H1 (cell line): Measurements from ENCODE around the gene SVIL. TPM values are rescaled to one million over a fixed set of nuclear protein-coding genes. Genes with fewer than 3 reads are reported as not detected.

ENCODE experiments used
- CTCF ChIA-PET: fragments of 300-600 bp; sonication (Branson Sonifier 250); formaldehyde crosslinking; loops from one replicate; lab custom pipeline; 2021; ENCODE audit not compliant: partially characterized antibody; lab: Charles Lee
- POLR2A ChIA-PET: fragments of 300-600 bp; sonication (Branson Sonifier 250); formaldehyde crosslinking; loops from one replicate; lab custom pipeline; 2021; ENCODE audit warnings: inconsistent platforms; ENCODE audit not compliant: partially characterized antibody; lab: Charles Lee
- DNase-seq, 2 experiments: peaks; one replicate each; pipeline versions ENCODE4 v3.0.0 to v3.0.0-alpha.2; 2010 to 2022; ENCODE audit warnings: low spot score in 2 of 2, low read depth in 1 of 2, mixed read lengths in 1 of 2
- FAIRE-seq: peaks from 2 replicates; lab custom pipeline; 2011; peaks lifted over from hg19 to GRCh38; lab: Jason Lieb, UNC
- H2AFZ ChIP-seq: 2 replicates; pipeline ENCODE4 v1.8.1; 2012; ENCODE audit warnings: low read length, inconsistent platforms
- H2AK5ac ChIP-seq: 2 replicates; pipeline ENCODE4 v1.6.1; 2013; ENCODE audit warnings: low read depth, low read length
- H2BK120ac ChIP-seq: replicated peaks from 2 replicates; pipeline ENCODE3; 2013; ENCODE audit warnings: low read depth, low read length, inconsistent platforms
- H2BK12ac ChIP-seq: 2 replicates; pipeline ENCODE4 v1.6.1; 2013; ENCODE audit warnings: low read depth, low read length
- H2BK15ac ChIP-seq: 2 replicates; pipeline ENCODE4 v1.6.1; 2013; ENCODE audit warnings: low read length
- H2BK20ac ChIP-seq: 2 replicates; pipeline ENCODE4 v1.6.1; 2013; ENCODE audit warnings: low read length
- H2BK5ac ChIP-seq: 2 replicates; pipeline ENCODE4 v1.6.1; 2013; ENCODE audit warnings: low read depth, low read length
- H3K14ac ChIP-seq: 2 replicates; pipeline ENCODE4 v1.6.1; 2013; ENCODE audit warnings: inconsistent platforms; ENCODE audit not compliant: insufficient read length
- H3K18ac ChIP-seq: 2 replicates; pipeline ENCODE4 v1.6.1; 2013; ENCODE audit warnings: low read length; ENCODE audit errors: extremely low read depth
- H3K23ac ChIP-seq: 2 replicates; pipeline ENCODE4 v1.6.1; 2013; ENCODE audit warnings: inconsistent platforms; ENCODE audit not compliant: insufficient read length
- H3K23me2 ChIP-seq: 2 replicates; pipeline ENCODE4 v1.6.1; 2013; ENCODE audit warnings: low read depth, low read length
- H3K27ac ChIP-seq: 2 replicates; pipeline ENCODE4 v1.6.1; 2011; ENCODE audit warnings: low read depth, low read length, inconsistent platforms
- H3K27me3 ChIP-seq, 4 experiments: replicated peaks in 1 of 4; 1 replicate in 1 of 4; 2 replicates in 3 of 4; pipeline versions ENCODE4 v1.6.1 to v1.8.1; 2011 to 2013; ENCODE audit warnings: low read length in 3 of 4, mild to moderate bottlenecking in 3 of 4, inconsistent platforms in 2 of 4, mixed read lengths in 2 of 4, moderate library complexity in 1 of 4; ENCODE audit not compliant: control insufficient read depth in 3 of 4, insufficient read depth in 3 of 4; ENCODE audit errors: extremely low read depth in 1 of 4
- H3K36me3 ChIP-seq, 4 experiments: 2 replicates each; pipeline versions ENCODE4 v1.6.1 to v1.8.1; 2011 to 2013; ENCODE audit warnings: mild to moderate bottlenecking in 4 of 4, low read length in 3 of 4, moderate library complexity in 2 of 4, control low read depth in 1 of 4, inconsistent platforms in 1 of 4; ENCODE audit not compliant: insufficient read depth in 4 of 4, control insufficient read depth in 2 of 4
- H3K4ac ChIP-seq: replicated peaks from 2 replicates; pipeline ENCODE3; 2013; ENCODE audit warnings: low read length, low read depth, mixed read lengths, inconsistent platforms; ENCODE audit not compliant: insufficient read length
- H3K4me1 ChIP-seq, 4 experiments: replicated peaks in 1 of 4; 1 replicate in 1 of 4; 2 replicates in 3 of 4; pipeline versions ENCODE4 v1.6.1 to v1.8.1; 2011 to 2013; ENCODE audit warnings: low read length in 3 of 4, inconsistent platforms in 2 of 4, mixed read lengths in 1 of 4; ENCODE audit not compliant: insufficient read depth in 4 of 4, control insufficient read depth in 3 of 4
- H3K4me2 ChIP-seq, 2 experiments: 2 replicates each; pipeline versions ENCODE4 v1.6.1 to v1.8.1; 2011 to 2013; ENCODE audit warnings: low read depth in 2 of 2, low read length in 2 of 2, control low read depth in 1 of 2, inconsistent platforms in 1 of 2, mild to moderate bottlenecking in 1 of 2; ENCODE audit not compliant: insufficient read depth in 1 of 2
- H3K4me3 ChIP-seq, 4 experiments: fragments of 200-600, 300-600 bp in 1 of 4; sonication (generic), shearing (Covaris generic), sonication (Bioruptor Twin) in 1 of 4; 2 replicates each; pipeline versions ENCODE4 v1.5.1 to v1.8.1; 2011 to 2016; ENCODE audit warnings: low read length in 4 of 4, low read depth in 3 of 4, control low read depth in 2 of 4, inconsistent platforms in 2 of 4, mild to moderate bottlenecking in 2 of 4, mixed read lengths in 1 of 4, moderate library complexity in 1 of 4; ENCODE audit not compliant: insufficient read depth in 2 of 4; ENCODE audit errors: extremely low read depth in 1 of 4
- H3K56ac ChIP-seq: replicated peaks from 2 replicates; pipeline ENCODE3; 2013; ENCODE audit warnings: low read depth, mild to moderate bottlenecking, mixed read lengths, low read length, inconsistent platforms; ENCODE audit not compliant: insufficient read length
- H3K79me1 ChIP-seq: 2 replicates; pipeline ENCODE4 v1.6.1; 2013; ENCODE audit warnings: low read depth, low read length, control low read depth
- H3K79me2 ChIP-seq, 2 experiments: 2 replicates each; pipeline versions ENCODE4 v1.6.1 to v1.8.1; 2012 to 2013; ENCODE audit warnings: low read length in 2 of 2, mild to moderate bottlenecking in 2 of 2, inconsistent platforms in 1 of 2; ENCODE audit not compliant: insufficient read depth in 2 of 2, control insufficient read depth in 1 of 2
- H3K9ac ChIP-seq, 4 experiments: replicated peaks in 1 of 4; 1 replicate in 1 of 4; 2 replicates in 3 of 4; pipeline versions ENCODE4 v1.6.1 to v1.8.1; 2011 to 2013; ENCODE audit warnings: low read depth in 3 of 4, low read length in 3 of 4, control low read depth in 2 of 4, mild to moderate bottlenecking in 2 of 4, moderate library complexity in 2 of 4, inconsistent platforms in 1 of 4; ENCODE audit errors: extremely low read depth in 1 of 4
- H3K9me3 ChIP-seq, 2 experiments: 2 replicates each; pipeline versions ENCODE4 v1.6.1 to v1.8.1; 2012 to 2013; ENCODE audit warnings: mild to moderate bottlenecking in 2 of 2, moderate library complexity in 2 of 2, control low read depth in 1 of 2, inconsistent platforms in 1 of 2, low read depth in 1 of 2, low read length in 1 of 2, mixed read lengths in 1 of 2; ENCODE audit not compliant: insufficient read depth in 2 of 2
- H4K20me1 ChIP-seq, 2 experiments: replicated peaks in 1 of 2; 2 replicates each; pipeline versions ENCODE3 to v1.8.1; 2011 to 2013; ENCODE audit warnings: inconsistent platforms in 2 of 2, low read length in 2 of 2, mild to moderate bottlenecking in 1 of 2; ENCODE audit not compliant: insufficient read depth in 2 of 2, control insufficient read depth in 1 of 2
- H4K5ac ChIP-seq: 2 replicates; pipeline ENCODE4 v1.6.1; 2013; ENCODE audit warnings: low read length, low read depth, mixed read lengths, inconsistent platforms; ENCODE audit not compliant: insufficient read length
- H4K8ac ChIP-seq: 2 replicates; pipeline ENCODE4 v1.8.0; 2013; ENCODE audit warnings: mild to moderate bottlenecking, moderate library complexity, low read length, inconsistent platforms; ENCODE audit not compliant: insufficient read depth; ENCODE audit errors: extremely low read depth
- H4K91ac ChIP-seq: replicated peaks from 2 replicates; pipeline ENCODE3; 2013; ENCODE audit warnings: low read length, mixed read lengths, inconsistent platforms; ENCODE audit not compliant: insufficient read length
- E2F6 ChIP-seq: IDR thresholded peaks from 2 replicates; pipeline ENCODE4 v1.6.1; 2012; ENCODE audit warnings: inconsistent platforms
- KDM1A ChIP-seq: fragments of 200-600, 300-600 bp; sonication (generic); IDR thresholded peaks from 2 replicates; pipeline ENCODE4 v1.7.1; 2016; ENCODE audit warnings: mild to moderate bottlenecking, low read length, borderline replicate concordance
- NRF1 ChIP-seq: IDR thresholded peaks from 2 replicates; pipeline ENCODE4 v1.6.1; 2011; ENCODE audit warnings: mild to moderate bottlenecking, low read depth, low read length, improper control_type of control experiment
- PHF8 ChIP-seq: fragments of 200-600 bp; sonication (generic); conservative IDR thresholded peaks from 2 replicates; pipeline ENCODE4 v1.7.1; 2012; ENCODE audit warnings: low read depth, mild to moderate bottlenecking, inconsistent platforms, low read length, moderate library complexity
- RBBP5 ChIP-seq: IDR thresholded peaks from 2 replicates; pipeline ENCODE4 v1.7.1; 2012; ENCODE audit warnings: low read depth, mild to moderate bottlenecking, inconsistent platforms, low read length, moderate library complexity, borderline replicate concordance
- SAP30 ChIP-seq: fragments of 300-600 bp; sonication (generic); IDR thresholded peaks from 2 replicates; pipeline ENCODE4 v1.7.1; 2012; ENCODE audit warnings: low read length, moderate library complexity, mild to moderate bottlenecking, inconsistent platforms; ENCODE audit not compliant: insufficient read depth, insufficient replicate concordance
- SP2 ChIP-seq: IDR thresholded peaks from 2 replicates; pipeline ENCODE4 v1.6.1; 2012; ENCODE audit warnings: mild to moderate bottlenecking, low read length, inconsistent platforms
- WGBS, 2 experiments: shearing (Covaris generic) in 1 of 2; methylation state at CpG; one replicate each; pipeline versions ENCODE4 v1.1.6 to v1.1.7; 2013 to 2015; ENCODE audit warnings: low lambda C conversion rate in 2 of 2, mixed read lengths in 2 of 2, inconsistent platforms in 1 of 2, low coverage in 1 of 2, missing lambda C conversion rate in 1 of 2; ENCODE audit not compliant: insufficient replicate concordance in 2 of 2, insufficient coverage in 1 of 2, insufficient read length in 1 of 2; ENCODE audit errors: extremely low coverage in 1 of 2, missing lambda C conversion rate in 1 of 2; 5-methylcytosine and 5-hydroxymethylcytosine counted together
- polyA plus RNA-seq, 7 experiments: library from polyadenylated mRNA; depleted of rRNA in 3 of 7; stranded (reverse) in 5 of 7; unstranded in 2 of 7; fragments of >200 nt in 5 of 7; fragments of 200-250 nt in 2 of 7; gene quantifications; 1 replicate in 5 of 7; 2 replicates in 1 of 7; 4 replicates in 1 of 7; pipeline versions ENCODE4 v1.2.1 to v1.2.3, GENCODE V29; 2011 to 2013; ENCODE audit warnings: missing spikeins in 2 of 7, mixed read lengths in 2 of 7
- total RNA-seq: library from RNA; stranded (reverse); fragmentation: NEBNext Ultra II Directional; extraction: Animal tissue kit (Norgen Biotek cat#: 25700); gene quantifications from 2 replicates; pipeline ENCODE4 v1.2.1, GENCODE V29; 2021
- TF ChIP-seq, protein P1 (sequence below): IDR thresholded peaks from 2 replicates; pipeline ENCODE4 v1.6.1; 2011; ENCODE audit warnings: low read length, improper control_type of control experiment
- TF ChIP-seq, protein P2 (sequence below), 3 experiments: IDR thresholded peaks; 1 replicate in 2 of 3; 2 replicates in 1 of 3; pipeline versions ENCODE4 v1.5.1 to v1.6.1; 2011; ENCODE audit warnings: low read length in 3 of 3, mild to moderate bottlenecking in 3 of 3, inconsistent platforms in 2 of 3, low read depth in 1 of 3, moderate library complexity in 1 of 3; ENCODE audit not compliant: insufficient read depth in 1 of 3; ENCODE audit errors: control extremely low read depth in 1 of 3

Gene SVIL
- total and polyA plus RNA-seq, 2 of the 8 experiments (the other 6 are each of a cell fraction or from before 2014, with no cell fraction given), result 4.7 to 15.4 TPM

DNA sequence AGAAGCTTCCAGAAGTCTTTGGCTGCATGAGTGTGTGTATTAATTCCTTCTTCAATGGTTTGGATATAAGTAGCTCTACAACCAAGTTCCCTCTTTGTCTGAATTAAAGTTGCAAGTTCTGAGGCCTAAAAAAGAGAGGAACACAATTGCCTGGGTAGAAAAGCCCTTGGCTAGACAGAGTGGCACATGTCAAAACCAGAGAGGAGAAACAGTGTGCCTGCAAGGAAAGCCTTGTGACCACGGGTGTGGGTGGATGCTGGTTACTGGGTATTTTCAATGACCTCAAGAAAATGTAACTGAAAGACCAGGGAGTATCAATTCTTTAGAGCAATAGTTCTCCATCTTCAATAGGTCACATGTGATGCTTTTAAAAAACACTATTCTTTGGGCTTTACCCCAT is 148.3 kb downstream of the SVIL start:
- WGBS, 2 experiments, result 83% methylated on average over 1 of the region's 1 CpG; no CpG with 5 or more reads in 1 of the 2 experiments
- peaks cover 0 to 7% (median 3%) of the 10 kb centered on the region in 4 experiments; a peak in 2 of 8 replicates for H3K36me3 ChIP-seq
- TF ChIP-seq RBBP5, result no peak
- no peak for TF ChIP-seq SP2
- no peak for TF ChIP-seq SAP30
- TF ChIP-seq, protein P1, sequence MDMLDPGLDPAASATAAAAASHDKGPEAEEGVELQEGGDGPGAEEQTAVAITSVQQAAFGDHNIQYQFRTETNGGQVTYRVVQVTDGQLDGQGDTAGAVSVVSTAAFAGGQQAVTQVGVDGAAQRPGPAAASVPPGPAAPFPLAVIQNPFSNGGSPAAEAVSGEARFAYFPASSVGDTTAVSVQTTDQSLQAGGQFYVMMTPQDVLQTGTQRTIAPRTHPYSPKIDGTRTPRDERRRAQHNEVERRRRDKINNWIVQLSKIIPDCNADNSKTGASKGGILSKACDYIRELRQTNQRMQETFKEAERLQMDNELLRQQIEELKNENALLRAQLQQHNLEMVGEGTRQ, result no peak
- TF ChIP-seq, protein P2, sequence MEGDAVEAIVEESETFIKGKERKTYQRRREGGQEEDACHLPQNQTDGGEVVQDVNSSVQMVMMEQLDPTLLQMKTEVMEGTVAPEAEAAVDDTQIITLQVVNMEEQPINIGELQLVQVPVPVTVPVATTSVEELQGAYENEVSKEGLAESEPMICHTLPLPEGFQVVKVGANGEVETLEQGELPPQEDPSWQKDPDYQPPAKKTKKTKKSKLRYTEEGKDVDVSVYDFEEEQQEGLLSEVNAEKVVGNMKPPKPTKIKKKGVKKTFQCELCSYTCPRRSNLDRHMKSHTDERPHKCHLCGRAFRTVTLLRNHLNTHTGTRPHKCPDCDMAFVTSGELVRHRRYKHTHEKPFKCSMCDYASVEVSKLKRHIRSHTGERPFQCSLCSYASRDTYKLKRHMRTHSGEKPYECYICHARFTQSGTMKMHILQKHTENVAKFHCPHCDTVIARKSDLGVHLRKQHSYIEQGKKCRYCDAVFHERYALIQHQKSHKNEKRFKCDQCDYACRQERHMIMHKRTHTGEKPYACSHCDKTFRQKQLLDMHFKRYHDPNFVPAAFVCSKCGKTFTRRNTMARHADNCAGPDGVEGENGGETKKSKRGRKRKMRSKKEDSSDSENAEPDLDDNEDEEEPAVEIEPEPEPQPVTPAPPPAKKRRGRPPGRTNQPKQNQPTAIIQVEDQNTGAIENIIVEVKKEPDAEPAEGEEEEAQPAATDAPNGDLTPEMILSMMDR (IDR thresholded peaks at IDR 0.05; ENCODE audit: control extremely low read depth in 1 of 3, insufficient read depth in 1 of 3, low read depth in 1 of 3, low read length in 3 of 3), result no peak
- no peak for TF ChIP-seq NRF1
- TF ChIP-seq PHF8, result no peak
- TF ChIP-seq KDM1A, result no peak
- TF ChIP-seq E2F6, result no peak

More for the DNA sequence above, 148.3 kb downstream of the SVIL start:
- no peak overlapping the region for H2AFZ ChIP-seq
- CTCF ChIA-PET, result interaction anchor here (0.6 to 2.7 kb wide), 11 partner anchors 8 to 284 kb away, joined by 3 to 8 read pairs (median 3); no protein-coding TSS in a partner anchor
- H3K4me1 ChIP-seq, result peaks cover 0 to 7% (median 4%) of the 10 kb centered on the region in 4 experiments; a peak in 6 of 7 replicates
- H3K23ac ChIP-seq, result no peak overlapping the region
- H2BK20ac ChIP-seq, result no peak overlapping the region
- no peak overlapping the region for H2BK120ac ChIP-seq
- H3K79me2 ChIP-seq, result no peaks in the 10 kb centered on the region
- POLR2A ChIA-PET, result no interaction called here
- no peak overlapping the region for H3K4ac ChIP-seq
- no peaks in the 10 kb centered on the region for H4K20me1 ChIP-seq
- no peaks in the 10 kb centered on the region for H3K23me2 ChIP-seq
- no peak overlapping the region for H3K18ac ChIP-seq
- H4K8ac ChIP-seq, result no peak overlapping the region
- H2BK5ac ChIP-seq, result no peak overlapping the region
- no peaks in the 10 kb centered on the region for H3K79me1 ChIP-seq
- H2AK5ac ChIP-seq, result no peak overlapping the region
- H3K9me3 ChIP-seq, result no peaks in the 10 kb centered on the region
- H2BK12ac ChIP-seq, result no peak overlapping the region
- no peak overlapping the region for H3K56ac ChIP-seq
- no peak overlapping the region for H2BK15ac ChIP-seq
- H3K9ac ChIP-seq, result no peak overlapping the region
- H3K27ac ChIP-seq, result no peak overlapping the region
- H3K4me2 ChIP-seq, result no peak overlapping the region
- no peak for FAIRE-seq
- H4K5ac ChIP-seq, result no peak overlapping the region
- H3K14ac ChIP-seq, result no peak overlapping the region
- H3K4me3 ChIP-seq, result no peak overlapping the region
- no peak overlapping the region for H4K91ac ChIP-seq
- DNase-seq, result no peak
- no peaks in the 10 kb centered on the region for H3K27me3 ChIP-seq
